HepG2 (cell line): ENCODE measurements around the gene AWAT2. TPM values are rescaled to one million over a fixed set of nuclear protein-coding genes. Genes with fewer than 3 reads are reported as not detected.

Source experiments
- ATAC-seq: fragments of 200-7000 bp; cut with Tn5 transposase; 3 replicates; pipeline ENCODE4 v1.9.1; 2020; ENCODE audit warnings: mild to moderate bottlenecking, moderate library complexity
- BruUV-seq: library from RNA; stranded (reverse); fragments of 400-500 nt; replicated peaks from 2 replicates; lab custom pipeline; 2021; lab: Mats Ljungman, UMichigan
- CTCF ChIA-PET: fragments of 300-600 bp; formaldehyde crosslinking; extraction: SDS; loops from one replicate; lab custom pipeline; 2021; ENCODE audit warnings: low total read pairs, inconsistent platforms, low intra/inter-chr PET ratio; lab: Yijun Ruan, JAX
- POLR2A ChIA-PET: fragments of 350-600 bp; sonication (Branson Sonifier 250); formaldehyde crosslinking; loops from one replicate; lab custom pipeline; 2020; ENCODE audit warnings: antibody characterized with exemption, inconsistent platforms; lab: Yijun Ruan, JAX
- DNase-seq: peaks from one replicate; pipeline ENCODE4 v3.0.0-alpha.2; 2015; ENCODE audit warnings: low spot score
- FAIRE-seq: peaks from 3 replicates; lab custom pipeline; 2011; peaks lifted over from hg19 to GRCh38; lab: Jason Lieb, UNC
- H2AFZ ChIP-seq: one replicate; pipeline ENCODE4 v1.6.1; 2011; ENCODE audit warnings: low read length, inconsistent platforms
- H3K27ac ChIP-seq: fragments of 300-600 bp; 3 replicates; pipeline ENCODE4 v1.8.0; 2011; ENCODE audit warnings: mixed run types, mild to moderate bottlenecking, mixed read lengths, low read length, inconsistent platforms; ENCODE audit not compliant: insufficient read depth; ENCODE audit errors: extremely low read length
- H3K27me3 ChIP-seq, 2 experiments: fragments of 200-600 bp in 1 of 2; 2 replicates in 1 of 2; 3 replicates in 1 of 2; pipeline versions ENCODE4 v1.6.0 to v1.8.0; 2011; ENCODE audit warnings: low read length in 2 of 2, mild to moderate bottlenecking in 2 of 2, moderate library complexity in 2 of 2, inconsistent platforms in 1 of 2; ENCODE audit not compliant: insufficient read depth in 2 of 2, control insufficient read depth in 1 of 2
- H3K36me3 ChIP-seq, 2 experiments: fragments of 200-600 bp in 1 of 2; replicated peaks in 1 of 2; 2 replicates in 1 of 2; 3 replicates in 1 of 2; pipeline versions ENCODE4 v1.5.1 to v1.8.0; 2011; ENCODE audit warnings: low read length in 2 of 2, inconsistent platforms in 1 of 2; ENCODE audit not compliant: insufficient read depth in 2 of 2, control insufficient read depth in 1 of 2
- H3K4me1 ChIP-seq: 2 replicates; pipeline ENCODE4 v1.5.1; 2012; ENCODE audit warnings: low read length, inconsistent platforms; ENCODE audit not compliant: insufficient read depth
- H3K4me2 ChIP-seq: 2 replicates; pipeline ENCODE4 v1.6.0; 2011; ENCODE audit warnings: low read depth, low read length, inconsistent platforms
- H3K4me3 ChIP-seq, 3 experiments: fragments of 200-600 bp in 1 of 3; sonication (generic), shearing (Covaris generic) in 1 of 3; replicated peaks in 1 of 3; 2 replicates each; pipeline ENCODE4 v1.5.1; 2011 to 2016; ENCODE audit warnings: low read length in 3 of 3, inconsistent platforms in 2 of 3, low read depth in 2 of 3, mild to moderate bottlenecking in 2 of 3, control low read depth in 1 of 3, mixed read lengths in 1 of 3; ENCODE audit not compliant: insufficient read depth in 1 of 3
- H3K79me2 ChIP-seq: one replicate; pipeline ENCODE4 v1.6.1; 2011; ENCODE audit warnings: low read length, inconsistent platforms; ENCODE audit not compliant: insufficient read depth
- H3K9ac ChIP-seq: 2 replicates; pipeline ENCODE4 v1.6.0; 2011; ENCODE audit warnings: mild to moderate bottlenecking, low read depth, low read length, inconsistent platforms; ENCODE audit not compliant: insufficient read depth
- H3K9me3 ChIP-seq: 2 replicates; pipeline ENCODE4 v1.5.1; 2012; ENCODE audit warnings: mild to moderate bottlenecking, low read length
- H4K20me1 ChIP-seq: 2 replicates; pipeline ENCODE4 v1.6.0; 2011; ENCODE audit warnings: inconsistent platforms, mild to moderate bottlenecking, low read length, moderate library complexity; ENCODE audit not compliant: insufficient read depth
- ATF3 ChIP-seq: sonication (generic); formaldehyde crosslinking; IDR thresholded peaks from 2 replicates; pipeline ENCODE4 v1.4.0; 2020; ENCODE audit warnings: missing genetic modification reagents
- BCLAF1 ChIP-seq: fragments of 450-650 bp; IDR thresholded peaks from 2 replicates; pipeline ENCODE4 v1.6.1; 2017; ENCODE audit warnings: mild to moderate bottlenecking
- CEBPZ ChIP-seq: IDR thresholded peaks from 2 replicates; pipeline ENCODE4 v1.6.1; 2012; ENCODE audit warnings: low read length, improper control_type of control experiment
- DRAP1 ChIP-seq: IDR thresholded peaks from 2 replicates; pipeline ENCODE4 v1.6.1; 2016; ENCODE audit warnings: missing genetic modification reagents, missing compliant biosample characterization
- HCFC1 ChIP-seq: fragments of 150-350 bp; IDR thresholded peaks from 2 replicates; pipeline ENCODE4 v1.6.1; 2014; ENCODE audit warnings: low read depth, low read length
- IKZF1 ChIP-seq: fragments of 450-650 bp; IDR thresholded peaks from 2 replicates; pipeline ENCODE4 v1.7.1; 2016
- POGZ ChIP-seq: sonication (generic); formaldehyde crosslinking; IDR thresholded peaks from 2 replicates; pipeline ENCODE4 v1.4.0; 2020; ENCODE audit warnings: mild to moderate bottlenecking, missing genetic modification reagents
- POLR2AphosphoS5 ChIP-seq: IDR thresholded peaks from 2 replicates; pipeline ENCODE4 v1.6.1; 2012; ENCODE audit warnings: low read depth, low read length
- U2AF2 ChIP-seq: fragments of 200-400 bp; formaldehyde crosslinking; IDR thresholded peaks from 2 replicates; pipeline ENCODE4 v1.6.1; 2017; ENCODE audit warnings: low read depth, mild to moderate bottlenecking, low read length
- ZBTB37 ChIP-seq: sonication (generic); formaldehyde crosslinking; IDR thresholded peaks from 2 replicates; pipeline ENCODE4 v1.4.0; 2020; ENCODE audit warnings: mild to moderate bottlenecking, missing genetic modification reagents
- ZNF17 ChIP-seq: sonication (generic); formaldehyde crosslinking; IDR thresholded peaks from 2 replicates; pipeline ENCODE4 v1.5.0; 2020; ENCODE audit warnings: mild to moderate bottlenecking, missing genetic modification reagents
- ZNF30 ChIP-seq: sonication (generic); formaldehyde crosslinking; IDR thresholded peaks from 2 replicates; pipeline ENCODE4 v1.5.0; 2020; ENCODE audit warnings: mild to moderate bottlenecking, missing genetic modification reagents
- ZNF343 ChIP-seq: sonication (generic); formaldehyde crosslinking; IDR thresholded peaks from 2 replicates; pipeline ENCODE4 v1.4.0; 2020; ENCODE audit warnings: mild to moderate bottlenecking, missing genetic modification reagents
- ZSCAN22 ChIP-seq: sonication (generic); formaldehyde crosslinking; IDR thresholded peaks from 2 replicates; pipeline ENCODE4 v1.4.0; 2020; ENCODE audit warnings: mild to moderate bottlenecking, missing genetic modification reagents
- WGBS: methylation state at CpG from one replicate; pipeline ENCODE4 v1.1.6; 2017; ENCODE audit warnings: low lambda C conversion rate; 5-methylcytosine and 5-hydroxymethylcytosine counted together
- in situ Hi-C: cut with HindIII; loops from 2 replicates; pipeline ENCODE4 v1.10.0; 2017; ENCODE audit warnings: low pct_unique_long_range_greater_than_20kb; ENCODE audit not compliant: extremely low pct_ligation_motif_present
- intact Hi-C: fragments of 100-400 bp; cut with micrococcal nuclease; formaldehyde crosslinking; loops from one replicate; pipeline ENCODE4 v1.10.0; 2022; ENCODE audit not compliant: unreplicated experiment
- polyA plus RNA-seq, 8 experiments: library from polyadenylated mRNA; depleted of rRNA in 3 of 8; stranded (reverse) in 7 of 8; unstranded in 1 of 8; fragments of >200 nt; fragmentation: Illumina TruSeq in 4 of 8; extraction: Trizol in 4 of 8; gene quantifications; 2 replicates each; pipeline versions ENCODE4 v1.2.1 to v1.2.3, GENCODE V29; 2011 to 2016; ENCODE audit warnings: low read depth in 4 of 8, missing spikeins in 1 of 8, mixed read lengths in 1 of 8; ENCODE audit not compliant: insufficient read depth in 1 of 8
- total RNA-seq, 5 experiments: library from RNA; depleted of rRNA; stranded (reverse); fragments of >200 nt; fragmentation: Illumina TruSeq; extraction: Trizol; gene quantifications; 2 replicates each; pipeline ENCODE4 v1.2.3, GENCODE V29; 2016; ENCODE audit warnings: low read depth in 1 of 5

The AWAT2 gene
- total and polyA plus RNA-seq, 2 of the 13 experiments (the other 11 are each of a cell fraction or from before 2014, with no cell fraction given) = not detected

GRCh38 chrX:69995362-69996112 is 54.2 kb downstream of the AWAT2 start:
- Histone ChIP-seq H3K4me1 (no peaks in the 10 kb centered on the region), H3K27ac (no peak overlapping the region), H2AFZ (no peak overlapping the region)
- no peak for ATAC-seq
- WGBS = 97% methylated on average over 2 of the region's 2 CpGs
- TF ChIP-seq U2AF2 (no peak), BCLAF1 (no peak), CEBPZ (no peak), ZNF343 (no peak), ZNF30 (no peak), POLR2AphosphoS5 (no peak), ZSCAN22 (no peak), DRAP1 (CRISPR knock-in tag) (no peak), ZNF17 (no peak), POGZ (CRISPR knock-in tag) (no peak), HCFC1 (no peak), ZBTB37 (no peak), IKZF1 (no peak), ATF3 (no peak)
- TF ChIP-seq, all 625 proteins: peak for 0
- Histone ChIP-seq H3K36me3 (no peaks in the 10 kb centered on the region), H3K9me3 (no peaks in the 10 kb centered on the region), H3K79me2 (no peaks in the 10 kb centered on the region), H3K27me3 (no peaks in the 10 kb centered on the region), H3K9ac (no peak overlapping the region), H4K20me1 (no peaks in the 10 kb centered on the region), H3K4me2 (no peak overlapping the region), H3K4me3 (no peak overlapping the region)
- intact Hi-C loops (no loop called here), in situ Hi-C loops (no loop called here)
- CTCF ChIA-PET = no interaction called here
- POLR2A ChIA-PET = no interaction called here
- no TSS peak for BruUV-seq
- FAIRE-seq = no peak
- DNase-seq = no peak
